ENCODE data around the gene TTR. TPM values are rescaled to one million over a fixed set of nuclear protein-coding genes. Genes with fewer than 3 reads are reported as not detected.

TTR gene
- total RNA-seq, 1 experiment from 2014 or later = not detected

DNA sequence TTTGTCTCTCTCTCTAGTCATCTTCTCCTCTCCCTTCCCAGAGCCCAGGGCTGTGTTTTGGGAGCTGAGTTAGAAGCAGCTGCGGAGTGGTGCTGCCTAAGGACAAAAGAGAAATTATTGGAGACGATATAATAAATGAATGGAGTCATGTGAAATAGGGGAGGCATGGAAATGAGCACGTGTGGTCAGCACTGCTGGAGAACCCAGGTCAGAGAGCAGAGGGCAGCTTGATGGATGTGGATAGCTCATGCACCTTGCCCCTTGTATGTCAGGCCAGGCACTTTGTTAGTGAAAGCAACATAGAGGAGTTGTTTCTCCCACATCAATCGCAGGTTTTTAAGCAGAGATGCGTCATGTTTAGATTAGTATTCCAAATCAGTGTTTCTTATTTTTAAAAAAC is 15.7 kb downstream of the TTR start:
- Histone ChIP-seq H3K4me1 (ENCODE audit: insufficient read depth, low read length) (no peaks in the 10 kb centered on the region), H3K4me2 (ENCODE audit: low read length) (no peak overlapping the region), H3K4me3 (ENCODE audit: low read length) (no peak overlapping the region), H3K27me3 (ENCODE audit: low read length) (no peaks in the 10 kb centered on the region), H3K36me3 (ENCODE audit: low read depth, low read length) (no peaks in the 10 kb centered on the region), H2AFZ (ENCODE audit: low read length) (no peak overlapping the region), H4K20me1 (ENCODE audit: low read length) (no peaks in the 10 kb centered on the region), H3K9me3 (ENCODE audit: low read length) (no peaks in the 10 kb centered on the region), H3K9ac (ENCODE audit: low read length) (no peak overlapping the region), H3F3A (ENCODE audit: low read length, unreplicated experiment) (no peaks in the 10 kb centered on the region), H3K79me2 (ENCODE audit: low read length) (no peaks in the 10 kb centered on the region), H3K9me2 (replicated peaks; ENCODE audit: low read length) (no peaks in the 10 kb centered on the region), H3K27ac (ENCODE audit: low read length) (no peak overlapping the region)
- ATAC-seq (no peak), DNase-seq (no peak)
- ChIA-PET POLR2A (ENCODE audit: unreplicated experiment) (no interaction called here), CTCF (no interaction called here)
- no TSS peak for BruUV-seq (replicated peaks)
- intact Hi-C loops (cut with micrococcal nuclease) = no loop called here
- TF ChIP-seq EZH2 (IDR thresholded peaks at IDR 0.05; ENCODE audit: low read length, unreplicated experiment) = no peak
- no peak for TF ChIP-seq EZH2phosphoT487 (IDR thresholded peaks at IDR 0.05; ENCODE audit: borderline replicate concordance, low read length)
- TF ChIP-seq, protein P1, sequence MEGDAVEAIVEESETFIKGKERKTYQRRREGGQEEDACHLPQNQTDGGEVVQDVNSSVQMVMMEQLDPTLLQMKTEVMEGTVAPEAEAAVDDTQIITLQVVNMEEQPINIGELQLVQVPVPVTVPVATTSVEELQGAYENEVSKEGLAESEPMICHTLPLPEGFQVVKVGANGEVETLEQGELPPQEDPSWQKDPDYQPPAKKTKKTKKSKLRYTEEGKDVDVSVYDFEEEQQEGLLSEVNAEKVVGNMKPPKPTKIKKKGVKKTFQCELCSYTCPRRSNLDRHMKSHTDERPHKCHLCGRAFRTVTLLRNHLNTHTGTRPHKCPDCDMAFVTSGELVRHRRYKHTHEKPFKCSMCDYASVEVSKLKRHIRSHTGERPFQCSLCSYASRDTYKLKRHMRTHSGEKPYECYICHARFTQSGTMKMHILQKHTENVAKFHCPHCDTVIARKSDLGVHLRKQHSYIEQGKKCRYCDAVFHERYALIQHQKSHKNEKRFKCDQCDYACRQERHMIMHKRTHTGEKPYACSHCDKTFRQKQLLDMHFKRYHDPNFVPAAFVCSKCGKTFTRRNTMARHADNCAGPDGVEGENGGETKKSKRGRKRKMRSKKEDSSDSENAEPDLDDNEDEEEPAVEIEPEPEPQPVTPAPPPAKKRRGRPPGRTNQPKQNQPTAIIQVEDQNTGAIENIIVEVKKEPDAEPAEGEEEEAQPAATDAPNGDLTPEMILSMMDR (conservative IDR thresholded peaks at IDR 0.05; ENCODE audit: low read depth, low read length) = no peak

DNA sequence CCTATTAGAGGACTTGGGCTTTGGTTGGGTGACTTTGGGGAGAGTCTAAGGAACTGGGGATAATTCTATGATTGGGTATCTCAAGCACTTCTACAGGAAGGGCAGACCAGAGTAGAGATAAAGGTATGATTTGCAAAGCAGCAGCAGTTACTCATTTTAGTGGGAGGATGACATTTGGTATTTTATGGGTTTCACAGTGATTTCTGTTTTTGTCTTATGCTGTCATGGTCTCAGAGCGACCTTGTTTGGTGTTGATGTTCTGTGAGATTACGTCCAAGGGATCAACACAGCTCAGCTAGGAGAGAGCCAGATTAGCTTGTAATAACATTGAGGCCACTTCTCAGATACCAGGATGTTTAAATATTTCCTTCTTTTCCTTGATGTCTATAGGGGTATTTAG is 18.2 kb downstream of the TTR start:
- no peak for ATAC-seq
- Histone ChIP-seq H3K4me1 (ENCODE audit: insufficient read depth, low read length) (no peaks in the 10 kb centered on the region), H3K9me3 (ENCODE audit: low read length) (no peaks in the 10 kb centered on the region), H3K36me3 (ENCODE audit: low read depth, low read length) (no peaks in the 10 kb centered on the region), H3K27me3 (ENCODE audit: low read length) (no peaks in the 10 kb centered on the region), H3K9ac (ENCODE audit: low read length) (no peak overlapping the region), H3K27ac (ENCODE audit: low read length) (no peak overlapping the region), H3K4me2 (ENCODE audit: low read length) (no peak overlapping the region), H2AFZ (ENCODE audit: low read length) (no peak overlapping the region), H3K9me2 (replicated peaks; ENCODE audit: low read length) (no peaks in the 10 kb centered on the region), H3F3A (ENCODE audit: low read length, unreplicated experiment) (no peaks in the 10 kb centered on the region), H4K20me1 (ENCODE audit: low read length) (no peaks in the 10 kb centered on the region), H3K4me3 (ENCODE audit: low read length) (no peak overlapping the region), H3K79me2 (ENCODE audit: low read length) (no peaks in the 10 kb centered on the region)
- TF ChIP-seq, protein P1 (conservative IDR thresholded peaks at IDR 0.05; ENCODE audit: low read depth, low read length) = no peak
- TF ChIP-seq EZH2phosphoT487 (IDR thresholded peaks at IDR 0.05; ENCODE audit: borderline replicate concordance, low read length) (no peak), EZH2 (IDR thresholded peaks at IDR 0.05; ENCODE audit: low read length, unreplicated experiment) (no peak)
- DNase-seq = no peak
- ChIA-PET POLR2A (ENCODE audit: unreplicated experiment) (no interaction called here), CTCF (no interaction called here)
- BruUV-seq (replicated peaks) = no TSS peak
- intact Hi-C loops (cut with micrococcal nuclease) = no loop called here

DNA sequence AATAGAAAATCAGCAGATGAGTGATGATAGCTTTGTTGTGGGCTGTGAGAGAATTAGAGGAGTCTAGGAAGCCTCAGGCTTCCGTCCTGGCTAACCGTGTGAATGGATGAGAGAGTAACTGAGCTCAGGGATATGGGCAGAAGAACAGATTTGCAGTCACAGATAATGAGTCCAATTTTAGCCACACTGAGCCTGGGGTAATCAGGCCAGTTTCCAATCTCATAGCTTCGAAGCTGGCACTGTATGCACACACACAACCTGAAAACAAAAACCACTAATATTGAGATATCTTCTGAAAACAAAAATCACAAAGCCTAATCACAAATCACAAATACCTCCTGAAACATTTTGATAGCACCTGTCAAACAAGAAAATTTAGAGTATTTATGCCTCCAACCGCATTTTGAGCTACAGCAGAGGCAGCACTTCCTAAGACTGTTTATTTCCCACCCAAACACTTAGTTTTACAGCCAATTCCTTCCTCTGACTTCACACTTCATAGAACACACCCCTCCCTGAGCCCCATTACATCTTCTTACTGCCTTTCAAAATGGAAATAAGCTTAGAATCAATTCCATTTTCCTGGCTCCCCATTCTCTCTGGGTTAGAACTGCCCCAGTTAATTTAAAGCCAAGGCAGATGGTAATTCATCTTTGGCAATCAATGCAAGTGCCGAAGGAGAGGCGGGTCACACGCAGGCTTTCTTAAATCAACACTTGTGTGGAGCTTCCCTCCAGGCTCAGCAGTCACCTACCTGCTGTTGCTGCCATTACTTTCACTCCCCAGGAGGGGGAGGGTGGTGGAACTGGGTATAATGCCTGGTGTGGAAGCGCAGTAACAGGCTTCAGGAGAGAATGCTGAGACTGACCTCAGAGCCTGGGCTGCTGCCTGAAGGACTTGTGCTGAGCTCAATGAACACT is 18.9 kb downstream of the TTR start:
- no peaks in the 10 kb centered on the region for H3K79me2 ChIP-seq (ENCODE audit: low read length)
- H3K4me1 ChIP-seq (ENCODE audit: insufficient read depth, low read length) = no peaks in the 10 kb centered on the region
- H3K9ac ChIP-seq (ENCODE audit: low read length) = no peak overlapping the region
- peak; percentile 2 for DNase-seq
- BruUV-seq (replicated peaks) = no TSS peak
- ATAC-seq = peak; percentile 46; the same call in 1 of the 2 replicates
- H3K27ac ChIP-seq (ENCODE audit: low read length) = no peak overlapping the region
- no peaks in the 10 kb centered on the region for H3K27me3 ChIP-seq (ENCODE audit: low read length)
- no peaks in the 10 kb centered on the region for H3K9me2 ChIP-seq (replicated peaks; ENCODE audit: low read length)
- no peak overlapping the region for H3K4me3 ChIP-seq (ENCODE audit: low read length)
- no peaks in the 10 kb centered on the region for H3K9me3 ChIP-seq (ENCODE audit: low read length)
- CTCF ChIA-PET = no interaction called here
- H3F3A ChIP-seq (ENCODE audit: low read length, unreplicated experiment) = no peaks in the 10 kb centered on the region
- TF ChIP-seq EZH2phosphoT487 (IDR thresholded peaks at IDR 0.05; ENCODE audit: borderline replicate concordance, low read length) (no peak), EZH2 (IDR thresholded peaks at IDR 0.05; ENCODE audit: low read length, unreplicated experiment) (no peak)
- TF ChIP-seq, protein P1 (conservative IDR thresholded peaks at IDR 0.05; ENCODE audit: low read depth, low read length) = no peak
- H3K4me2 ChIP-seq (ENCODE audit: low read length) = no peak overlapping the region
- no peaks in the 10 kb centered on the region for H4K20me1 ChIP-seq (ENCODE audit: low read length)
- POLR2A ChIA-PET (ENCODE audit: unreplicated experiment) = no interaction called here
- intact Hi-C loops (cut with micrococcal nuclease) = no loop called here
- no peak overlapping the region for H2AFZ ChIP-seq (ENCODE audit: low read length)
- H3K36me3 ChIP-seq (ENCODE audit: low read depth, low read length) = no peaks in the 10 kb centered on the region
